Activated CD4-positive, alpha-beta T cell treated with anti-CD3 and anti-CD28 coated beads for 48 hours (primary cell): ENCODE data around the gene ARID4B.
"Not testable (repeated sequence)": the region's sequence is repeated elsewhere in the genome, so short reads cannot be mapped to it uniquely, and the experiment has no call there.

Source experiments
- DNase-seq: peaks from one replicate; pipeline ENCODE4 v3.0.0-alpha.2; 2020

ARID4B gene

GRCh38 chr1:235159284-235159683 is 168.7 kb downstream of the ARID4B start:
- not testable (repeated sequence) for DNase-seq

- no peak for DNase-seq
Measured at GRCh38 chr1:235158680-235159079, 169.3 kb downstream of the ARID4B start.

- no peak for DNase-seq
Measured at GRCh38 chr1:235157150-235157549, 170.8 kb downstream of the ARID4B start.

- no peak for DNase-seq
Measured at GRCh38 chr1:235156740-235157139, 171.2 kb downstream of the ARID4B start.

- no peak for DNase-seq
Measured at GRCh38 chr1:235156265-235156664, 171.7 kb downstream of the ARID4B start.

GRCh38 chr1:235152235-235152634 is 175.7 kb downstream of the ARID4B start:
- no peak for DNase-seq

- no peak for DNase-seq
Measured at GRCh38 chr1:235151033-235151432, 176.9 kb downstream of the ARID4B start.

GRCh38 chr1:235149824-235150223 is 178.2 kb downstream of the ARID4B start:
- DNase-seq: no peak

GRCh38 chr1:235147269-235147668 is 180.7 kb downstream of the ARID4B start:
- no peak for DNase-seq

- DNase-seq: no peak
Measured at GRCh38 chr1:235145639-235146038, 182.3 kb downstream of the ARID4B start.

GRCh38 chr1:235142991-235143390 is 185.0 kb downstream of the ARID4B start:
- DNase-seq: no peak

- no peak for DNase-seq
Measured at GRCh38 chr1:235139315-235139714, 188.7 kb downstream of the ARID4B start.

GRCh38 chr1:235138821-235139220 is 189.2 kb downstream of the ARID4B start:
- DNase-seq: peak; percentile 54

- DNase-seq: no peak
Measured at GRCh38 chr1:235136111-235136510, 191.9 kb downstream of the ARID4B start.

GRCh38 chr1:235134171-235134570 is 193.8 kb downstream of the ARID4B start:
- no peak for DNase-seq

GRCh38 chr1:235133086-235133485 is 194.9 kb downstream of the ARID4B start:
- no peak for DNase-seq

GRCh38 chr1:235131961-235132360 is 196.0 kb downstream of the ARID4B start:
- peak; percentile 39 for DNase-seq

GRCh38 chr1:235130766-235131270 is 197.2 kb downstream of the ARID4B start:
- no peak for DNase-seq

GRCh38 chr1:235129774-235130570 is 198.0 kb downstream of the ARID4B start:
- DNase-seq: no peak

GRCh38 chr1:235128456-235129328 is 199.3 kb downstream of the ARID4B start, which contains the start of gene TOMM20:
Gene TOMM20 (minus strand): TSS chr1:235128837. CDS start chr1:235128715, 122 bp downstream.
- DNase-seq: peak; percentile 96

- peak; percentile 34 for DNase-seq
Measured at GRCh38 chr1:235127732-235128455, 200.1 kb downstream of the ARID4B start.

- DNase-seq: no peak
Measured at GRCh38 chr1:235127203-235127602, 200.8 kb downstream of the ARID4B start.

- no peak for DNase-seq
Measured at GRCh38 chr1:235124665-235125064, 203.3 kb downstream of the ARID4B start.
